ENCODE results near the gene MGRN1.

MGRN1 gene

GRCh38 chr16:4677390-4677789 is 52.8 kb downstream of the MGRN1 start:
- no peak for DNase-seq

DNA sequence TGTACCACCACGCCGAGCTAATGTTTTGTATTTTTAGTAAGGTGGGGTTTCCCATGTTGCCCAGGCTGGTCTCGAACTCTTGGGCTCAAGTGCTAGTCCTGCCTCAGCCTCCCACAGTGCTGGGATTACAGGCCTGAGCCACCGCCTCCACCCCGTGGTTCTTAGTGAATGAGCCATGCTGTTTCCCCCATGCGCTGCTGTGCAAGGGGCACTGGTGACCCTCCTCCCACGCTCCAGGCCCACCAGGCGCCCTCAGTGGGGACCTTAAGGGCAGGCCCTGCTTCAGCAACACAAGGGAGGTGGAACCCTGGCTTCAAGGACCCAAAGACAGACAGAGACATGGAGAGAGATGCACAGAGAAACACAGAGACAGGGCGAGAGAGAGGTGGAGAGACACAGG is 53.4 kb downstream of the MGRN1 start:
- no peak for DNase-seq

GRCh38 chr16:4678596-4678995 is 54.0 kb downstream of the MGRN1 start:
- no peak for DNase-seq

DNA sequence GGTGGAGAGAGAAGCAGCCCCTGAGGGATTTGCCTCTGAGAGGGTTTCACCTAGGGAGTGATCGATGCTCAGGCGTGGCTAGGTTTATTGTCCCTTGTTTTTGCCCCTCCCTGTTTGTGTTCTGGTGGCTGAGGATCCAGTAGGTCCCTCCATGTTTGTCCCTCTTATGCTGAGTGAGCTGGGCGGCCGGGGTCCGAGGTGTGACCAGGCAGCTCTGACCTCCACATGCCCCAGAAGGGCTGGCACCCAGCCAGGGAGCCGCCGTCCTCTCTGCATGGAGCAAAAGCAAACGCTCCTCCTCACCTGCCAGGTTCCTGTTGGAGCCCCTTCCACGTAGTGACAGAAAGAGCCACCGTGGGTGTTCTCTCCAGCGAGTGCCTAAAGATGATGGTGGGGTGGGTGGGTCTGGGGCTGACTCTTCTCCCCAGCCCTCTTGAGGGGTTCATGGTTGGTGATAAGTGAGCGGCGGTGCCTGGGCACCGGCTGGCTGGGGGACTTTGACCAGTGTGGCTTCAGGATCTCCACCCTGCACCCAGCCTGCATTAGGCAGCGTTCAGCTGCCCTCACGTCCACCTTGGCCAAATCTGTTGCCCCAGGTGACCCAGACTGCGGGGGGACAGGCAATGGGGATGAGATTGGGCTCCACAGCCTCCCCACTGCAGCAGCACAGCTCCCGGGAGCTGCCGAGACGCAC is 54.7 kb downstream of the MGRN1 start:
- DNase-seq: no peak

DNA sequence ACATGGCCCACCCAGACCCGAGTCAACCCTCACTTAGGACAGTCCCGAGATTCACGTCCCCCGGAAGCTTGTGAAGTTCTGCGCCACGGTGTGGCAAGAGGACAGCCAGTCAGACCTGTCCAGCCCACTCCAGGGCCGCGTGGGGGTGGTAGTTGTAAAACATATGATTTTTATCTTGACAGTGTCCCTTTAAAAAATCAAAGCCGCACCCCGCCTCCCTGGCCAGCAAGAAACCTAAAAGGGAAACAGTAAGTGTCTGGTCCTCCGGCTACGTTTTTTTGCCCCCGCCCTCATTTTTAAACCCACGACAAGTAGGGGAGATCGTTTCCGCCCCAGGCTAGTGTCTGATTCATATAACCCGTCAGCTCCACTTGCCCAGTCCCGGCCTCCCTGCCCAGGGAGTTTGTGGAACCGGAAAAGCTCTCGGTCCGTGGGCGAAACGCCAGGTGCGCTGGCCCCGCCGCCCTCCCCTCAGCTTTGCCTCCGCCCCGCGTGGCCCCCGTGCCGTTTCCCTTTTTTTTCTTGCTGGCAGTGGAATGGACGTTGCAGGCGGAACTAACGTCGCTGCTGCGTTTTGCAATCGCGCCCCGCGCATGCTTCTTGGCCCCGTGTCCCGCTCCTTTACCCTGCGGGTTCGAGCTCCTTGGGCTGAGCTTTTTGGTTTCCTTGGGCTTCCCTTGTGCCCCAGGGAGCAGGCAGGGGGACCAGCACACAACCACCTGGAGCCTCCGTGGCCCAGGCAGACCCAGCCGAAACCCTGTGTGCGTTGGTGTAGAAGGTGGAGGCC is 55.4 kb downstream of the MGRN1 start:
- DNase-seq: peak; percentile 27

DNA sequence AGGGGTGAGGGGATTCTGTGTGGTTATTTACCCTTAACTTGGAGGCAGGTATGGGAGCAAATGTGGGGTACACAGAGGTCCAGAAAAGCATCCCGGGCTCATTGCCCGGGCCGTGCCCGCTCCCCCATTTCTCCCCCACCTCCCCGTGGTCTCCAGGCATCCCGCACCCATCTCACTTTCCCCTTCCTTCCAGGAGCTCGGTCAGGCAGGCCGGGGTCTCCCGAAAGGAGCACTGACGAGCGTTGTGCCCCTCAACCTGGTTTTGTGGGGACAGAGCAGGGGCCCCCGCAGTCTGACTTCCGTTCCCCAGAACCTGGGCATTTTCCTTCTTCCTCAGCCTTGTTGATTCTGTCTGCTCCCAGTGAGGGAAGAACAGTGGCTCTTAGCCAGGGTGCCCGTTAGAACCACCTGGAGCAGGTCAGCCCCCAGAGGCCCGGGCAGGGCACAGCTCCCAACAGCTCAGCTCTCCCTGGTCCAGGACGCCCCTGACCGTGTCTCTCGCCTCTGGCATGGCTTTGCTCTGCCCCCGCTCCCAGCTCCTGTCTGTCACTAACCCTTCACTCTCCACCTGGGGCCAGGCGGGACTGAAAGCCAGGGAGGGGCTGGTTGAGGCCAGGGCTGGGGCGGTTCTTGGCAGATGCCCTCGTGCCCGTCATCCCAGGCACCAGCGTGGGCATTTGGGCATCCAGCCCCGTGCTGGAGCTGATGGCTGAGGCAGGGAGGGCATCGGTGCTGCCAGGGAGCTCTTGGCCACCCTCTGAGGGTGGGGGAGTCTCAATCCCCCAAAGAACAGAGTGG is 56.2 kb downstream of the MGRN1 start:
- no peak for DNase-seq

DNA sequence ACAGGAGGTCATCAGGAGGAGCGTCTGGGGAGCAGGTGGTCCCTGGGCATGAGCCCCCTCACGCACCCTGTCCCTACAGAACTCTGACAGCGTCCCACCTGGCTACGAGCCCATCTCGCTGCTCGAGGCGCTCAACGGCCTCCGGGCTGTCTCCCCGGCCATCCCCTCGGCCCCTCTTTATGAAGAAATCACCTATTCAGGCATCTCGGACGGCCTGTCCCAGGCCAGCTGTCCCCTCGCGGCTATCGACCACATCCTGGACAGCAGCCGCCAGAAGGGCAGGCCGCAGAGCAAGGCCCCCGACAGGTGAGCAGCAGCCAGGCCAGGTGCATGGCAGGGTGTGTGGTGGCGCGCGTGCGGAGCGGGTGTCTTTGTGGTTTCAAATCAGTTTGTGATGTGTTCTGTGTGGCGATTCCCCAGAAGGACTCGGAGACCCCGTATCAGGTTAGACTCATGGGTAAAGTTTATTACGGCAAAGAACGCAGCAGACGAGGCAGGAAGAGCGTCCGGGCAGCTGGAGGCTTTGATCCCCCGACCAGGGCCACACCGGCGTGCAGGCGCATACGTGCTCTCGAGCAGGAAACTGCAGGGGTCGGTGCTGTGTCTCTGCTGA is 57.0 kb downstream of the MGRN1 start:
- no peak for DNase-seq

DNA sequence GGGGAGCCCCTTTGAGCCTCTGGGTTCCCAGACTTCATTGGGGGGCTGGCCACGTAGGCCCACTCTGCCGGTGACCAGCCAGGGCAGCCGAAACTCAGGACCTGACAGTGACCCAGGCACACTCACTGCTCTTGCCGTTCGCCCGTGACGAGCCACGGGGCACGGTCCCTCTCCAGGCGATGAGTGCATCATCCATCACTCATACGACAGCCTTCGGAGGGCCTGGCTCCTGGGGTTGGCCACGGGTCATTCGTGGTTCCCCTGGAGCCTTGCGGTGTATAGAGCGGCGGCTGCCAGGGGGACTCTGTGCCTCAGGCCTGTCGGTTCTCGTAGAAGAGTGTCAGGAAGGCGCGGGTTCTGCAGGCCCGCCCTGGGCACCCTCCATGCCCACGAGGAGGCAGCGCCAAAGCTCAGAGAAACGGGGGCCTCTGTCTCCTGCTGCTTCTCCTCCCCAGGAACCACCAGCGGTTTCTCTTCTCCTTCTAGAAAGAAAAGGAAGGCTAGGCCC is 57.5 kb downstream of the MGRN1 start:
- no peak for DNase-seq

GRCh38 chr16:4682616-4683254 is 58.1 kb downstream of the MGRN1 start:
- peak; percentile 31 for DNase-seq

GRCh38 chr16:4683255-4684057 is 58.8 kb downstream of the MGRN1 start:
- DNase-seq: no peak

DNA sequence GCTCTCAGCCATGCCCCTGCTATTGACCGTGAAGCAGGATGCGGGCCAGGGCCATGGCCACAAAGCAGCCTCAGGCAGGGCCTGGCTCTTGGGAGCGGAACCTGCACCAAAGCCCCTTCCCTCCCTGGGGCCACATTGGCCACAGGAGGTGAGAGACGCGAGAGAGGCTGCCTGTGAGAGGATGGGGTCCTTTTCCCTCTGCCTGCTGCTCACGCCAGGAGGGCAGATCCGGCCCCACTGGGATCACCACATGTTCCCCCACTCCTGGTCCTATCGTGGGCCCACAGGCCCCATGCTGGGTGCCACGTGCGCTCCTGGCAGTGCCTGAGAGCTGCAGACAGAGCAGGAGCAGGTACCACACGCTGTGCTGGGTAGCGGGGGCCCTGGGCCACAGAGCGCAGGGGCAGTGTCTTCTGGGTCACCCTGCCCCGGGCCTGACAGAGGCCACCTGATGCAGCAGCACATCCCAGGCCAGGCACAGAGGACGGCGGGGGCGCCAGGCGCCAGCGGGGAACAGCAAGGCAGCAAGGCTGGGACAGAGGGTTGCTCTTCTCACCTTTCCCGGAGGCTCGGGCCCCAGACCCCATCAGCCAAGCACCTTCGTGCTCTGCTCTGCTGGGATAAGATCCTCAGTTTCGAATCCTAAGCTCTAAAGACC is 59.6 kb downstream of the MGRN1 start:
- no peak for DNase-seq

DNA sequence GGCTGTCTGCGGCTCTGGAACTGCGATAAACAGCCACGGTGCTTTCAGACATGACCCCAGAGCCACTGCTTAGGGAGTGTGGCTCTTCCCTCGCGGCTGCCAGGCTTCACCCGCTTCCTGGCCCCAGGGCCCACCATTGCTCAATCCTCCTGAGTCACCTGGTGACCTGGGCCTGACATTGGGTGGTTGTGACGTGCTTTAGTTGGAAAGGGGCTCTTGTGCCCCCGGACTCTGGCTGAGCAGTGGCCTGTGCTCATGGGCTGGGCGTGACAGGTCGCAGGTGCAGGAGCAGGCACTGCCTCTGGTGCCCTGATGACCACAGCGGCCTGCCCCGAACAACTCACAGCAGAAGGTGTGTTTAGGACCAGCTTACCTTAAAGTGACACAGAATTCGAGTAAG is 60.1 kb downstream of the MGRN1 start:
- no peak for DNase-seq

DNA sequence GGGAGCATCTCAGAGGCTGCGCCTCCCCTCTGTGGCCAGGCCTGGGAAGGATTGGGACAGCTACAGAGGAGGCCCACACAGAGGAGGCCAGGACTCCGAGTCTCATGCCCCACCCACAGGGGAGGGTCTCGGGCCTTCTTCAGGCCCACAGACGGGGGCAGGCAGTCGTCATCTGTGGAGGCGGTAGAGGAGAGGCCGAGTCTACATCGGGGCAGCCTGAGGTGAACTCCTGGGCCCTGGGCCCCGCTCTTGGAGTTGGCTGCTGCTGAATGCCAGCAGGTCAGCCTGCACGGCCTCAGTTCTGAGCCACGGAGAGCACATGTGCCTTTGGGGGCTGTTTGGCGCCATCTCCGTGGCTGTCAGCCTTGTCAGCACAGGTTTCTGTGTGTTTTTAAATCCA is 60.7 kb downstream of the MGRN1 start:
- no peak for DNase-seq

DNA sequence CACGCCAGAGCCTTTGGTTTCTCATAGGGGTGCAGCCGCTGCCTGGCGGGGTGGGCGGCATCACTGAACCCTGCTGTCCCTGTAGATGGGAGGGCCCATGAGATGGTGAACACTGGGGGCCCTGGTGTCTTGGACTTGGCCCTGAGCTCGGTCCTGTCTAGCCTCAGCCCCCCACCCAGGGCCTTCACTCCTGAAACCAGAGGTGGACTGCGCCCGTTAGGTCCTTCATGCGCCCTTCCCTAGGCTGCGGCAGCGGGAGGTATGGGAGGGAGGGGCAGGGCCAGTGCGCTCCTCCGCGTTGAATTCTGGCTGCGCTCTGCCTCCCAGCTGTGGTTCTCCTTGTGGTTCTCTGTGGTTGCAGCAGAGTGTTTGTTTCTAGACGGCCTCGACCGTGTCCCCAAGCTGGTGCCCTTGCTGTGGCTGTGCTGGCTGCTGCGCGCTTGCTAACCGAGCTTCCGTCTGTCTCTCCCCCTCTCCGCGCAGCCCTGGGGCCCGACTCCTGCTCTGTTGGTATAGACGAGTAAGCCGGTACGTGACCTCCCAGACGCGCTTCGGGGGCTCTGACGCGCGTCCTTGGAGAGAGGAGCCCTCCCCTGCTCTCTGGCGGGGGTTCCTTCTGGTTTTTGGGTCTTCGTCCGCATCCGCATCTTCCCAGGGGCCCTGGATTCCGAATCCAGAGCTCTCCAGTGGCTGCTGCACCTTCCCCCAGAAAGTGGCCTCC is 61.3 kb downstream of the MGRN1 start:
- no peak for DNase-seq

DNA sequence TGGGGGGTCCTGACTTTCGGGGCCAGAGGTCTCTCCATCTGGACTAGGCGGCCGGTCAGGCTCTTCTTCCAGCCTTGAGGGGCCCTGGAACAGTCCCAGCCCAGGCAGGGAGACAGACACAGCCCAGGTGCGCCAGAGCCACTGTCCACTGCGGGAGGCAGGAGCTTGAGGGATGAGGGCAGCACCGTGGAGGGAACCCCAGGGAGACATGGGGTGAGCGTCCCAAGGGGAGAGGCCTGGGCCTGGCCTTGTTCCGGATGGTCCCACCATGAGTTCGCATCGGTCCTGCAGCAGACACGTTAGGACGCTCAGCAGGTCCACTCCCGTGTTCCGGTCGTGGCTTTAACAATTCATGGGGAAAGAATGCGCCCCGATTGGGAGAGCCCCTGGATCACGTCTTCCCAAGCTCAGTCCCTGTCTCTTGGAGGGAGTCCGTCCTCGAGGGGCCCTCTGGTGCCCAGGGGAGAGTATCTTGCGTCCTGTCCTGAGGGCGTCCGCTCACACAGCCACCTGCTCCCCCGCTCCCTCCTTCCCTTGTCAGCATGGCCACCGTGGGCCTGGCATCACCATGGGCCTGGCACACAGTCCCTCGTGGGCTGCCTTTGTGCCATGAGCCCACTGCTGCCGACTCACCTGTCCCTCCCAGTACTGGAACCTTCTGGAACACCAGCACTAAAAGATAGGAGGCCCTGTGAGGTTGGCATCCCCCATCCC is 62.0 kb downstream of the MGRN1 start:
- DNase-seq: no peak

DNA sequence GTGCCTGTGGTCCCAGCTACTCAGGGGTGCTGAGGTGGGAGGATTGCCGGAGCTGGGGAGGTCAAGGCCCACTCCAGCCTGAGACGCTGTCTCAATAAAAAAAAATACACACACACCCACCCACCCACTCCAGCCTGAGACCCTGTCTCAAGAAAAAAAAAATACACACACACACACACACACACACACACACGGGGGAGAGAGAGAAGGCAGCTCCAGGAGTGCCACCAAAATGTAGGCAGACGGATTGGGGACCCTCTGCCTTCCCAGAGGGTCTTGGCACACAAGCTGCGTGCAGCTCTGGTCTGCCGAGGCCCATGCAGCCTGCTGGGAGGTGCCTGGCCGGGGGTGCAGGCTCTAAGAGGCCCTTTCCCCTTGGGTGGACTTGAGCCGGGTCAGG is 62.8 kb downstream of the MGRN1 start:
- DNase-seq: no peak

DNA sequence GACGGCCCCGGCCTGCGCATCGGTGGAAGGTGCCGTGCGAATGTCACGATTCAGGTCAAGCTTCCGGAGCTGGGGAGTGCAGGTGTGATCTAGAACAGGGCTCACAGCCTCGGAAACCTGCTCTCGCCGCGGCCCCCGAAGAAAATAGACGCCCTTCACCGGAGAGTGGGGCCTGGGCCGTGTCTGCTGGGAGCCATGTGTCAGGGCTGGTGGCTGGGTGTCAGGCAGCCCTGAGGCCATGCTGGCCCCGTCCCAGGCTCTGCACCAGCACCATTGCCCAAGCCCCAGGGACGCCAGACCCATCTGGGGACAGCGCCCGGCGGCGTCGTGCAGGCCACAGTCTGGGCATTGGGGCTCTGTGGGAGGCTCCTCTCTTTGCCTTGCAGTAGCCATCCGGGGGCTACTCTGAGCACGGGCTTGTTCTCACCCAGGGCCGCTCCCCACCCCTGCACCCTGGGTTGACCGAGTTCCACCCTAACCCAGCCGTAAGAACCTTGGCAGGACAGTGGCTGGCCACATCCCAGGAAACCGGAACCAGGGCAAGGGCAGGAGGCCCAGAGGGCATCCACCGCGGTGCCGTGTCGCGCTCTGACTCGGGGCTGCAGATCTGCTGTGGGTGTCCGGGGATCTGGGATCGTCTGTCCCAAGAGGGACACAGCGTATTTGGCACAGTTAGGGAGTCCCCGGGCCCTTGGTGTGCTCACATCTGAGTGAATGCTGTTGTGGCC is 63.5 kb downstream of the MGRN1 start:
- no peak for DNase-seq

DNA sequence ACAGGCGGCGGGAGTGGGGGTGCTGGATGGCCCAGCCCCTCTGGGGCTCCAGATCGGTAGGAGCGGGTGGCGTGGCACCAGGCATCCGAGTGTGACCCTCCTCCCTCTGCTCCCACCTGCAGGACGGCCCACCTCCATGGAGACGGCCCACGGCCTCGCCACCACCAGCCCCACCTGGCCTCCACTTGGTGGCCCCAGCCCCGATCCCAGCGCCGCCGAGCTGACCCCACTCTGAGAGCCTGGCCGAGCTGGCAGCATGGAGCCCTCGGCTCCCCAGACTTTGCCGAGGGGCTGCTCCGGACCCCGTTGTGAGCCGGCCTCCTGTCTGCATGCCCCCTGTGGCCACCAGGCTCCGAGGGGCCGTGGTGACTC is 64.0 kb downstream of the MGRN1 start:
- DNase-seq: no peak

DNA sequence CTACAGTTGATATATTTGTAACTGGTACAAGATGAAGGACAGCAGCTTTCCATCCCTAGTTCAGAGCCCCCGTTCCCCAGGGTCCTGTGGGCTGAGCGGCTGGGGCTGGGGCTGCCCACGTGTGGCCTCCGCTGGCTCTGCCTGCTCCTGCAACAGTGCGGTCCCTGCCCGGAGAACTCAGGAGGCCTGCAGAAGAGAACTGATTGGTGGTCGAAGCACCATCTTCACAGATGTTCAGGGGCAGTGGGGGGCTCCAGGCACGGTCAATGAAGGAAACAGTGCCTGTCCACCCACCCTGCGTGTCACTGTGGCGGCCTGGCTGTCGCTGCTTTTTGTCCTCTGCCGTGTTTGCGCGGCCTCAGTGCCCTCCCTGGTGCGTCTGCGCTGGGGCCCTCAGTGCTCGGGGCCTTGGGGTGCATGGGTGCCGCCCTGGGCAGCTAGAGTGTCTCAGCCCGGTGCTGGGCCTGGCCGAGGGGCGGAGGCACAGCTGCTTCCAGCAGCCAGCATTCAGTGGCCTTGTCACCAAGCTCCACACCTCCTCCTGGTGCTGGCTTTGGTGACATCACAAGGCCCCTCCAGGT is 64.6 kb downstream of the MGRN1 start:
- no peak for DNase-seq

Measured in fibroblast of skin of right biceps (primary cell).